Smooth muscle cell of the brain vasculature (primary cell): ENCODE results near the gene ELF1.

ENCODE experiments used
- DNase-seq: peaks from one replicate; pipeline ENCODE4 v3.0.0-alpha.2; 2012; ENCODE audit warnings: low read depth, low spot score

The ELF1 gene

DNA sequence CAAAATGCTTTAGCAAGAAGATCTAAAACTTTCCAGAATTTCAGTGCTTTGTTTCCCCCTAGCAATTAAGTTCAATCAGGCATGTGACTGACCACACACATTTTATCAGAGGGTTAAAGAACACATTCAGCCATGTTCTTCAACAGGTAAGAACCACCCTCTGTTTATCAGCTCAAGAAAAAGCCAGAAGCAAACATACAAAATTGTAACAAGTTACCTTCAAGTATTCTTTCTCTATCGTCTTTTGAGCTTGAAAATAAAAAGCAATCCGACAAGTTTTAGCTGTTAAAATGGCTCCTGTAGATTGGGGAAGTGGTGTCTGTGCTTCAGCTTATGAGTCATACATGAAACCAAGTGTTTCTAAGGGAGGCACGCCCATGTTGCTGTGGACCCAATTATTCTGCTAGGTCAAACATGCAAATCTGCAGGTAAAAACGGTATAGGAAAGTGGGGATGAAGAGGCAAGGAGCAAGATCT, at the start of gene ELF1:
ELF1 (minus strand) TSS at position 306 of the 477 bp plus-strand sequence. CDS start 37,262 bp downstream, outside the sequence.
- no peak for DNase-seq

DNA sequence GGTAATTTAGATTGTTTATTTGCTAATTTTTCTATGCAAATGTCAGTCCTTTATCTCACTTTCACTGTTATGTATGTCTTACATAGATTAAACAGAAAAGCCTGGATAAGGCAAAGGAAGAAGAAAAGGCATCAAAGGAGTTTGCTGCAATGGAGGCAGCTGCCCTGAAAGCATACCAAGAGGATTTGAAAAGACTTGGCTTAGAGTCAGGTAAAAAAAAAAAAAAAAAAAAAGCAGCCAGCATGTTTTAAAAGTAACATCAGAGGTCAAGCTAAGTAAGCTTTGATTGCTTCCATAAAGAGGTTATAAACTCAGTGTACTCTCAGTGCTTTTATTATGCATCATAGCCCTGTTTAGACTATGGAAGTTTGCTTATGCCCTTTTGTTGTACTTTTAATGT, 46.0 kb upstream of the ELF1 start:
- DNase-seq, result no peak

DNA sequence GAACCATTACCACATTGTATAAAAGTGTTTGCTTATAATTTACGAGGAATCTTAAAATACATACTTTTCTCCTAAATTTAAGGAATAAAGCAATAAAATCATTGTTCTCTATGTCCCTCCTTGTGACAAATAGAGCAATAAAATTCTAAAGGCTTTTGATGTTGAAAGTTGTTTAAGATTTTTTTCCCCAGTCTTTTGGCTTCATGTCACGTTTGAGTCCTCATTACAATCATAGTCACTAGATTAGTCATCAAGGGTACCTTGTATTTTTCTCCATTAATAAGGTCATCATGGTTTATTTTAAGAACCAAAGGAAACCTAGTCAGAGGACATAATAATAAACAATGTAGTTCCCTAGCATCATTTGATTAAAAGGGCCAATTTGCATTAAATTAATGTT, 45.4 kb upstream of the ELF1 start:
- DNase-seq, result no peak

DNA sequence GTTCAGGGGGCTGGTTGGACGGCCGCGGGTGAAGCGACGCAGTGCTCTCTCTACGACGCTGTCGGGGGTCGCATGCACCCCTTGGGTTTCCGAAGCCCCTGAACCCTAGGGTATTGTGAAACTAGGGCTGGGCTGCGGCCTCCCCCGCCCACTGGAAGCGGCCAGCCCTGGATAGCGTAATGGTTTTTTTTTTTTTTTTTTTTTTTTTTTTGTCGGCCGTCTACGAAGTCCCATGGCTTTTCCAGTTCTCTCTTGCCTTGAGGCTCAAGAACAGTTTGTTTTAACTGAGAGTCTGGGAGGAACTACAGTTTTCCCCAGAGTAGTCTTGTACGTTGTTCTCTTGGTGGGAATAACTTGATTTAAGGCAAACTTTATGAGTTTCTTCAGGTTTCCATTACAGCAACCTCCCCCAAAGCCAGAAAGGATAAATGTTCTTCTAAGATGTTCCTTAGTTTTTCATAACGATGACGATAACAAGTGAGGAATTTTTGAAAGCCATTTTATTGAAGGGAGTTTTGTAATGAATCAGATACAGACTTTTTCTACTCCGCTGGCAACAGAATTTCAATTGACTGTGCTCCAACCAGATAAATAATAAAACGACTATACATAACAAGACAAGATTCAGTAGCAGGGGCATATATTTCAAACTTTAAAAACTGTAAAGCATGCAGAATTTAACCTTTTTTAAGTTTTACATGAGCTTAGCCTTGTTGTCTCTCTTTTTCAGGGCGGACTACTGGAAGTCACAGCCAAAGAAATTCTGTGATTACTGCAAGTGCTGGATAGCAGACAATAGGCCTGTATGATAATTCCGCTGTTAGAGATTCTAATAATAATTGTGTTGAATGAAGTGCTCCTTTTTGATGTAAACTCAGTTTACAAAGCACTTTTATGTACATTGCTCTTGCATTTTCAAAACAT, 43.1 kb upstream of the ELF1 start:
- no peak for DNase-seq

DNA sequence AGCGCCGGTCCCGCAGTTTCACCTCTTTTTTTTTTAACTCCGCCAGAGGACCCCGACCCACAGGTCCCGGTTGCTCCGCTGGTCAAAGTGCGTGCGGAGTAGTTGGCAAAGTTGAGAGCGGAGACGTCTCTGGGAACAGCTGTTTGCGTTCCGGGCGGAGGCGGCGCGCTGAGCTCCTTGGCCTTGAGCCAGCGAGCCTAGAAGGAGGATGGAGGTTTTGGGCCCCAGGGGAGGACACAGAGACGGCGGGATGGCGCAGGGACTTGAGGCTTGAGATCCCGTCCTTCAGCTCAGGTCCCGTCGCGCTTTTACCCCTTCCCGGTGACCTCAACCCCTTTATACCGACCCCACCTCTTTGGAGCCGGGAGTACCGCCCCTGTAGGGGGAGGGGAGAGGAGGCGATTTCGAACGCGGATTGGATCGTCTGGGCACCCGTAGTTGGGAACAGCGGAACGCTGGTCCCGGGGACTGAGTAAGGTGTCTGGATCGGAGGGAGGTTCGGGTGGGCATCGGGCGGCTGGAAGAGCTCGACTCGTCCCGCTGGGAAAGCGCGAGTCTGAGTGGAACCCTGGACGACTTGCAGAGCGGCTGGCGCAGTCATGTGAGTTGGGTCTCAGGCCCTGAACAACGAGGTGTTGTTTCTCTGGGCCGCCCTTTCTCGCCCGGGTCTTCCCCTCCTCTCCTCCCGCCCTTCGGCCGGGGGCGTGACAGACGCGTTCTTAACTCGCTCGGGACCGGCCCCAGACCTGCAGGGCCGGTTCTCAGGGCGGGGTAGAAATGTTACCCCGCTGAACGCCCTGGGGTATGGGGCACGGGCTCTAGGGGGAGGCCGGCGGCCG, 42.2 kb upstream of the ELF1 start, which contains the start of gene WBP4:
WBP4 (plus strand) TSS at position 435 of the 839 bp plus-strand sequence; CDS start at position 600, 165 bp downstream.
- peak; percentile 89 for DNase-seq

DNA sequence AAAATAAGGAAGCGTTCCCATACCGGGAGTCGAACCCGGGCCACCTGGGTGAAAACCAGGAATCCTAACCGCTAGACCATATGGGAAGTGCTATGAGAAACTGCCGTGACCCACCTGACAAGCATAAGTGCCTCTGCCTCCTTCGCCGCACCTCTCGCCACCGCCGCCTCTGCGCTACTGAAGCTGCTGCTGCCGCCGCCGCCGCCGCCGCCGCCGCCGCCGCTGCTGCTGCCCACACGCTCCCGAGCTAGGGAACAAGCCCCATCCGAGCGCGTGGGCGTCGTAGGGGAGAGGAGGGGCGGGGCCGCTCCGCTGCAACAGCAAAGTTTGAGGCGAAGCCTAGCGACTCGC, 41.6 kb upstream of the ELF1 start:
- DNase-seq, result no peak

DNA sequence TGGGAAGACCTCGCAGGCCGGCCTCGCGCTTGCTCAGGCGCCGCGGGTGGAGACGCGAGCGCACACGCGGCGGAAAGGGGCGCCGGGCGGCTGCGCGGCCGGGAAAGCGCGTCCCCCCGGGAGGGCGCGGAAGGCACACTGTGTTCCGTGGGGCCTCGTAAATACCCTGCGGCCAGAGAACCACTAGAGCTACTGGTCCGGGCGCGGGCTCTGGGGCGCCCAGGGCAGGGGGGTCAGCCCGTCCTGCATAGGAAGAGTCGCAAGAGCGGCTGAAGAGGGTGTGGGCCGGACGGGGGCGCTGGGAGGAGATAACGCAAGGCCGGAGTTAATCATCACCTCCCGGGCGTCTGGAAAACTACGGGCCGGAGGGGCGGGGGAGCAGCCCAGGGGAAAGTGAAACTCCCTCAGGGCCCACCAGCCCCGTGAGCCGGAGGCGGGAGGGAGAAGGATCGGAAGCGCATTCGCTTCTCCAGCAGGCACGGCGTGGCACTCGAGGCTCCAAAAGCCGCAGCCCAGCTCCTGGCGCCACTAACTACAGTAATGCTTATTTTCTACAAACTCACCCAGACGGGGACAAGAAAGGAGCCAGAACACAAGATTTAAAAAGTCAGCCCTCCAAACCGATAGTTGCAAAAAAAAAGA, 41.1 kb upstream of the ELF1 start:
- peak; percentile 50 for DNase-seq

DNA sequence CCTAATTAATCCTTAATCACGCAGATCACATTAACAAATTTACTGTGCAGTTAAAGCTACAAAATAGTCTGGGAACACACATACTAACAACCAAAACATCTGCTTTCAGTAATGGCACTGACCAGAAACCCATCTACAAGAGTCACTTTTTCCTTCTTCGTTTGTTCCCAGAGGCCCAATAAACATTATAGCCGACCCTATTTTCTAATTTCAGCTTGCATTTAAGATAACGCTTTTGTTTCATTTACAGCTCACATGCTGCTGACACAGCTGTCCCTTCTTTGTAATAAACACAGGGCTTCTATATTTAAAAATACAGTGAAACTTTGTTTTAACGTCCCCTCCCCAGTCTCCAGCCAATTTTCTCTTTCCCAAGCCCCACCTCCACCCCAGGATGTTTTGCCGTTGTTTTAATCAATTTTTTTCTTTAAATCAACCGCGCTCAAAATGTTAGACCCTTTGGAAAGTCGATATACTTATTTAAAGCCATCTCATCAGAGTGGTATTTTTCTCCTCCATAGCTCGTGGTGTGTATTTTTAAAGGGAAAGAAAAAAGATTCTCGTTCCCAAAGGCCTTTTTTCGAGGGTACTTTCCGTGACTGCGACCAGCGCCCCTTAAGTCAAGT, 40.5 kb upstream of the ELF1 start:
- no peak for DNase-seq

DNA sequence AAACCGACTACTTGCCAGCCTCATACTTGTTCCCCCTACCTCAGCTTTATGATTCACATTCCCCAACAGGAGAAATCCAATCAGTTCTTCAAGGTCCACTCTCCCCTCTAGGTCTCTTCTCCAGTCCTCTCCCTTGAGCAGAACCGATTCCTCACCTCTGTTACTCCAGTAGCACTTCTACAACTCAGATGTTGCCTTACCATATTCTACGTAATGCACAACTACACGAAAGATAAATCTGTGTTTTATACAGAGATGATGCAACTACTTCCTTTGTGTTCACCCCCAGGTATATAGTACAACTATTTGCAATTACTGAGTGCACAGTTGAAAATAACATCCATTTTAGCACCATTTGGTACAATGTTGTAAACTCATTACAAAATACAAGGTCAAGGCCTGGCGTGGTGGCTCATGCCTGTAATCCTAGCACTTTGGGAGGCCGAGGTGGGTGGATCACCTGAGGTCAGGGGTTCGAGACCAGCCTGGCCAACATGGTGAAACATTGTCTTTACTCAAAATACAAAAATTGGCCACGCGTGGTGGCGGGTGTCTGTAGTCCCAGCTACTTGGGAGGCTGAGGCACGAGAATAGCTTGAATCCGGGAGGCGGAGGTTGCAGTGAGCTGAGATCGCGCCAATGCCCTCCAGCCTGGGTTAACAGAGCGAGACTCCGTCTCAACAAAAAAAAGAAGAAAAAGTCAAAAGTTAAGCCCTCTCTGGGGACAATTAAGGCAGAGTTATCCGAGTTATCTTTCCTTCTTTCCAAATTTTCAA, 39.4 kb upstream of the ELF1 start:
- DNase-seq, result no peak

DNA sequence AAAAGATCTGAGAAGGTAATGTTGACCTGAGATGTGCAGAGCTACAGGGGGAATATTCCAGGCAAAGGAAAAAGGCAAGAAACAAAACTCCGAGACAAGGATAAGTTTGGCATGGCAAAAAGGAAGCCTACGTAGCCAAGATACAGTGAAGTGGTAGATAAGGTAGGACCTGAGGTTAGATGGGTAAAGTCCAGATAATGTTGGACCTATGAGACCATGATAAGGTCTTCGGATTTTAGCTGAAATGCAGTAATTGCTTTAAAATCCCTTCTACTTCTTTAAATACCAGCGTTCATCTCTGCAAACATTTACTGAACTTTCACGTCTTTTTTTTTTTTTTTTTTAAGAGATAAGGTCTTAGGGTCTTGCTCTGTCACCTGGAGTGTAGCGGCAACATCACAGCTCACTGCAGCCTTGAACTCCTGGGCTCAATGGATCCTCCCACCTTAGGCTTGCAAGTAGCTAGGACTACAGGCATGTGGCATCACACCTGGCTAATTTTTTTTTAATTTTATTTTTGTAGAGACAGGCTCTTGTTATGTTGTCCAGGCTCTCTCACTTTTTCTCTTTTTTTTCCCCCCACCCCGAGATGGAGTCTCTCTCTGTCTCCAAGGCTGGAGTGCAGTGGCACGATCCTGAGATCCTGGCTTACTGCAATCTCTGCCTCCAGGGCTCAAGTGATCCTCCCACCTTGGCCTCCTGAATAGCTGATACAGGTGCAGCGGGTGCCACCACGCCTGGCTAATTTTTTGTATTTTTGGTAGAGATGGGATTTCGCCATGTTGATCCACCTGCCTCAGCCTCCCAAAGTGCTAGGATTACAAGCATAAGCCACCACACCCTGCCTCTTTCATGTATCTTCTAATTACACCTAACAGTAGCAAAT, 38.0 kb upstream of the ELF1 start:
- DNase-seq, result no peak

DNA sequence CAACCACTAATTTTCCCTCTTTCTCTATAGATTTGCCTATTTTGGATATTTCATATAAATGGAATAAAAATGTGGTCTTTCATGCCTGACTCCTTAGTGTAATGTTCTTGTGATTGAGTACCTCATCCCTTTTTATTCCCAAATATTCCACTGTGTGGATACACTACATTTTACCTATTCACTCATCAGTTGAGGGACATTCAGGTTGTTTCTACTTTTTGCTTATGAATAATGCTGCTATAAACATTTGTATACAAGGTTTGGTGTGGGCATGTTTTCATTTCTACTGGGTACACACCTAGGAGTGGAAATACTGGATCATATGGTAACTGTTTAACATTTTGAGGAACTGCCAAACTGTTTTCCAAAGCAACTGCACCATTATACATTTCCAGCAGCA, 37.1 kb upstream of the ELF1 start:
- no peak for DNase-seq

DNA sequence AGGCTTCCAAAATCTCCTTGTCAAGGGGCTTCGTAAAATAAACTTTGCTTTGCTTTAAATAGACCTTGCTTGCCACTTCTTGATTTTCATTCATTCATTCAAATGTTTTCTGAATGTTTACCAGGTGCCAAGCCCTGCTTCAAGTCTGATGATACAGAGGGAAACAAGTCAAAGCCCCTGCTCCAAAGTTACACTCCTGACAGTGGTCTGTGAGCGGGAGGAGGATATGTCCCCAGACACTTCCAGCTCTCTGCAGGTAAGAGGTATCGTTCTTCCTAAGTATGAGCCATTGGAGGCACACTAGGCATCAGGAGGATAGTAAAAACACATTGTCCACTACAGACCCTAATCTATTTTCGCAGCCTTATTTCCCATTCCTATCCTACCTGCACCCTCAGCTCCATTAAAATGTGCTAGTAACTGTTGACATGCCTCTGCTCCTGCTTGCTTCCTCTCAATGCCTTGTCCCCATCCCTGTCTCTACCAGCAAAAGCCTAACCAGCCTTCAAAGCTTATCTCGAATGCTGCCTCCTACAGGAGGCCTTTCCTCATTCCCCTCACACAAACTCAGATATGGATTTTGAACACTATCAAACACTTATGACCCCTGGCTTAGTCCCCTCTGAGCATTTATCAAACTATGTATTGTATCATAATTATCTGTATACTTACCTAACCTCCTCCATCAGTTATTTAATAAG, 36.0 kb upstream of the ELF1 start:
- DNase-seq, result no peak

DNA sequence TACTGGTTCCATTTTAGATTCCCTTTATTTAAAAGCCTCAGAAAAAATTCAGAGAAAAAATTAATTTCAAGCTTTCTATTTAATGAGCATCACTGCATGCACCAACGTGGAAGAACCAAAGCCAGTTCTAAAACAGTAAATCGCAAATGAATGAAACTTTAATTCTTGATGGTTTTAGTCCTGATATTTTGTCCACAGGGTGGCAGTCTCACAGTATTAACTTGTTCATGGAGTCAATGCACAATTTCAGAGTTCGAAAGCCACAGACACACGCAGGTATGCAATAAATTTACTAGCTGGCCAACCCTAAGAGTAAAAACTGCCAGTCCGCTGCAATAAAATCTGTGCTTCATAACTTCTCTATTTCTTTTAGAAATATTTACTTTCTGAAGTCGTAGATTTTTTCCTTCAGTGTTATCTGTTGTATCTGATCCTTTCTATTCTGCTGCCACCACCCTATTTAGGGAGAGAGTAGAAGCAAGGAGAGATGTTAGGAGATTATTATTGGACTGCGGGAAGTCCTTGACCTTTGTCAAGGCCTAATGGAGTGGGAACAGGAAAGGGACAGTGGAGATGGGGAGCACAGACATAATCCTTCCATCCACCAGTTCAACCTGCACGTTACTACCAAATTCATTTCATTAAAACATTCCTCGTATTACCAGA, 35.2 kb upstream of the ELF1 start:
- DNase-seq, result no peak

DNA sequence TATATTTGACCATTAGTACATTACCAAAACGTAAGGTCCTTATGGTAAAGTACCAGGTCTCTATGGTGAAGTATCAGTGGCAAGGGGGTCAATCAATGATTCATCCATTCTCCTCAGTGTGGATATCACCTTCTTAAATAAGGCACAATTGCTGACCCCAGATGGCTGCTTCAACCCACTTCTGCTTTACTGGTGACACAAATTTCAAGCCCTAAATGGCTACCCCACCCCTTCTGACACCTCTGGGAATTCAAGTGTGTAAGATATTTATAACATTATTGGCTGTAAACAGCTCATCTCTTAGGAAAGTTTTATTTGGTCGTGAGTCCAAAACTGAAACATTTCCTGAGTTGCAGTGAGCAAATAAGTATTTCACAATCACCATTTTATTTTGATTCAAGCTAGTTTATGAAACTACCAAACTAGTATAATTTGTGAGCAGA, 34.3 kb upstream of the ELF1 start:
- DNase-seq, result no peak

DNA sequence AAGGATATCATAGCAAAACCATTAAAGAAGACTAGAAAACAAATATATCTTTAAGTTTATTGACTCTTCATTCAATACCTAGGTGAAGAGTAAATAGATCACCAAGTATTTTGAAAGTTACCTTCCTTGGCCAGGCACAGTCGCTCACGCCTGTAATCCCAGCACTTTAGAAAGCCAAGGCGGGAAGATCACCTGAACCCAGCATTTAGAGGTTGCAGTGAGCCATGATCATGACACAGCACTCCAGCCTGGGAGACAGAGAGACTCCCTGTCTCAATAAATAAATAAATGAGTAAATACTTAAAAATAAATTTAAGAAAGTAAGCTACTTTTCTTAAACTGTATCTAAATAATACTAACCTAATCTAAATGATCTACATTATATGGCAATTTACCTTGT, 33.3 kb upstream of the ELF1 start:
- no peak for DNase-seq

DNA sequence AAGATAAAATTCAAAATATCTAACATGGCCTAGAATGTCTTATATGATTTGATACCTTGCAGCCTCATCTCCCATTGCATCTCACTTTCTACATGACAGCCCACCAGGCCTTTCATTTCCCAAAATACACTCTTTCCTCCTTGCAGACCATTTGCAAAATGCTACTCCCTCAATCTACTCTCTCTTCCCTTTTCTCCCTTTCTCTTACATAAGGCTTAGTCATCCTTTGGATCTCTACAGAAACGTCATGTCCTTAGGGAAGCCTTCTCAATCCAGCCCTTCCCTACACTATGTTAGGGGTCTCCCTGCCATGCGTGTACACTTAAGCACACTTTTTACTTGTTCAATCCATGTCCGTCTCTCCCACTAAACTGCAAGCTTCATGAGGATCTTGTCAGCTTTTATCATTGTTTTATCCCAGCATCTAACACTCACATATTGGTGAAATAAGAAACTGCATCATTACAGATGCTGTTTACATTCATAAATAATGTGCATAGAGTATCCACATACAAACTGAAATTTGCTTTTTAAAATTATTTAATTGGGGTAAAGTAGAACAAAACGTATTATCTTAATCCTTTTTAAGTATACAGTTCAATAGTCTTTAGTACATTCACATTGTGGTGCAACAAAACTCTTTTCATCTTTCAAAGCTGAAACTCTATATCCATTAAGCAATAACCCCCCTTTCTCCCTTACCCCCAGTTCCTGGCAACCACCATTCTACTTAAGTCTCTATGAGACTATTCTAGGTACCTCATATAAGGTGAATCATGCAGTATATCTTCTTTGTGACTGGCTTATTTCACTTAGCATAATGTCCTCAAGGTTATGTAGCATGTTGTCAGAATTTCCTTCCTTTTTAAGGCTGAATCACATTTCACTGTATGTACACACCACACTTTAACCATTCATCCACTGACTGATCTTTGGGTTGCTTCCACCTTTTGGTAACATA, 30.6 kb upstream of the ELF1 start:
- no peak for DNase-seq

DNA sequence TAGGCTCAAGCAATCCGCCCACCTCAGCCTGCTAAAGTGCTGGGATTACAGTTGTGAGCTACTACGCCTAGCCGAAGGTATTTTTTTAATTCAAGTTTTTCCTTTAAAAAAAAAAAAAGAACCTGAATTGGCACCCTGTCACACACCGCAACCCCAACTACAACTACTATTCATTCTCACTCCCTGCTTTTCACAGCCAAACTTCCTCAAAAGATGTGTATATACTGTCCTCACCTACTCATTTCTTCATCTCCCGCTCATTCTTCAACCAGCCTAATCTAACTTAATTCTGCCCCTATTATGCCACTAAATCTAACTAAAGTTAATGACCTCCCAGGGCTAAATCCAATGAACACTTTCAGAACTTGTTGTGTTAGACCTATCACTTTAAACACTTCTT, 29.5 kb upstream of the ELF1 start:
- no peak for DNase-seq
